ENCODE data around the gene COMMD4. TPM values are rescaled to one million over a fixed set of nuclear protein-coding genes. Genes with fewer than 3 reads are reported as not detected.
A peak's percentile ranks its signal among the peaks of the same experiment; 100 is the strongest.

Gene COMMD4
- total RNA-seq, 1 experiment from 2014 or later, result 169 TPM

GRCh38 chr15:75357976-75358673 is 22.3 kb downstream of the COMMD4 start:
- DNase-seq, result no peak
- H3K27me3 ChIP-seq (ENCODE audit: control insufficient read depth, insufficient read depth, low read length), result no peaks in the 10 kb centered on the region
- no peak overlapping the region for H3K4me3 ChIP-seq (ENCODE audit: insufficient read depth, low read depth, low read length)
- peaks cover 27% of the 10 kb centered on the region for H3K36me3 ChIP-seq (replicated peaks; ENCODE audit: control insufficient read depth, insufficient read depth, low read length)

GRCh38 chr15:75358771-75359536 is 23.1 kb downstream of the COMMD4 start:
- peak; percentile 36 for DNase-seq
- H3K4me3 ChIP-seq (ENCODE audit: insufficient read depth, low read depth, low read length), result no peak overlapping the region
- H3K36me3 ChIP-seq (replicated peaks; ENCODE audit: control insufficient read depth, insufficient read depth, low read length), result peaks cover 30% of the 10 kb centered on the region
- no peaks in the 10 kb centered on the region for H3K27me3 ChIP-seq (ENCODE audit: control insufficient read depth, insufficient read depth, low read length)

- peaks cover 33% of the 10 kb centered on the region for H3K36me3 ChIP-seq (replicated peaks; ENCODE audit: control insufficient read depth, insufficient read depth, low read length)
- no peak for DNase-seq
- H3K4me3 ChIP-seq (ENCODE audit: insufficient read depth, low read depth, low read length), result no peak overlapping the region
- no peaks in the 10 kb centered on the region for H3K27me3 ChIP-seq (ENCODE audit: control insufficient read depth, insufficient read depth, low read length)
These were observed 23.8 kb downstream of the COMMD4 start for GRCh38 chr15:75359537-75360250.

GRCh38 chr15:75360391-75360790 is 24.5 kb downstream of the COMMD4 start:
- no peaks in the 10 kb centered on the region for H3K27me3 ChIP-seq (ENCODE audit: control insufficient read depth, insufficient read depth, low read length)
- peaks cover 34% of the 10 kb centered on the region for H3K36me3 ChIP-seq (replicated peaks; ENCODE audit: control insufficient read depth, insufficient read depth, low read length)
- no peak overlapping the region for H3K4me3 ChIP-seq (ENCODE audit: insufficient read depth, low read depth, low read length)
- no peak for DNase-seq

DNA sequence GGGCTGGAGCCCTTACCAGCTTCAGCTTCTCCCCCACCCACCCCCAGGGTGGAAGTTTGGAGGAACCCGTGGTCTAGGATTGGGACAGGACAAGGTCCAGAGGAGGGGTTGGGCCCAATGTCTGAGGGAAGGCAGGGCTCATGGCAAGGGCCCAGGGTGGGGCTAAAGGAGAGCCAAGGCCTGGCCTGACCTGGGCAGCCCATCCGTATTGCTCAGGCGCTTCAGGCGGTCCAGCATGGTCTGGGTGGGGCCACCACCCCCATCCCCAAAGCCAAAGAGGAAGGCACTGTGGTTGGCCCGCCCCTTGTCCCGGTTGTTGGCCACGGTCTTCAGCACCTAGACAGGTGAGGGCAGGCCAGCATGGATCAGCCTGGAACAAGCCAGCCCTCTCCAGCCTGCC is 25.0 kb downstream of the COMMD4 start:
- no peak for DNase-seq
- H3K4me3 ChIP-seq (ENCODE audit: insufficient read depth, low read depth, low read length), result no peak overlapping the region
- H3K36me3 ChIP-seq (replicated peaks; ENCODE audit: control insufficient read depth, insufficient read depth, low read length), result peaks cover 35% of the 10 kb centered on the region
- no peaks in the 10 kb centered on the region for H3K27me3 ChIP-seq (ENCODE audit: control insufficient read depth, insufficient read depth, low read length)

DNA sequence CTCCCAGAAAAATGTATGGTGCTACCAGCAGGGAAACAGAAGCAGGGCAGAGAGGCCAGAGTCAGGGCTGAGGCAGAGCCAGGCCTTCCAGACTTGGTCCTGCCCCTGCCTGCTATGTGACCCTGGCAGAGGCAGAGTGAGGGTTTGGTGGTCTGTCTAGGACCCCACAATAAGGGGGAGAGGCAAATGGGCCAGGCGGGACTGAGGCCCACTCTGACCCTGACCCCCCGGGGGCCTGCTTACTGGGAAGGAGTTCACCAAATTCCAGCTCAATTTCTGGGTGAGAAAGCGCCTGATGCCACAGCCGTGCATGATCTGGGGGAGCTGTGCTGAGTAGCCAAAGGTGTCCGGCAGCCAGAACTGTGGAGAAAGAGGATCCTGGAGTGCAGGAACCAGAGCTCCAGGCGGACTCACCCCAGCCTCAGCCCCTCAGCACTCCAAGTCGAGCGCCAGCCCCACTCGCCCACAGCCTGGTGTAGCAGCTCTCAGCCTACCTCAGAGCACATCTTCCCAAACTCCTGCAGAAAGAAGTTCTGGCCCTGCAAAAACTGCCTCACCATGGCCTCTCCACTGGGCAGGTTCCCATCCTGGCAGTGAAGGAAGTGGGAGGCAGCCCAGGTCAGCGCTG is 25.6 kb downstream of the COMMD4 start:
- DNase-seq, result no peak
- no peaks in the 10 kb centered on the region for H3K27me3 ChIP-seq (ENCODE audit: control insufficient read depth, insufficient read depth, low read length)
- H3K36me3 ChIP-seq (replicated peaks; ENCODE audit: control insufficient read depth, insufficient read depth, low read length), result peaks cover 38% of the 10 kb centered on the region
- no peak overlapping the region for H3K4me3 ChIP-seq (ENCODE audit: insufficient read depth, low read depth, low read length)

DNA sequence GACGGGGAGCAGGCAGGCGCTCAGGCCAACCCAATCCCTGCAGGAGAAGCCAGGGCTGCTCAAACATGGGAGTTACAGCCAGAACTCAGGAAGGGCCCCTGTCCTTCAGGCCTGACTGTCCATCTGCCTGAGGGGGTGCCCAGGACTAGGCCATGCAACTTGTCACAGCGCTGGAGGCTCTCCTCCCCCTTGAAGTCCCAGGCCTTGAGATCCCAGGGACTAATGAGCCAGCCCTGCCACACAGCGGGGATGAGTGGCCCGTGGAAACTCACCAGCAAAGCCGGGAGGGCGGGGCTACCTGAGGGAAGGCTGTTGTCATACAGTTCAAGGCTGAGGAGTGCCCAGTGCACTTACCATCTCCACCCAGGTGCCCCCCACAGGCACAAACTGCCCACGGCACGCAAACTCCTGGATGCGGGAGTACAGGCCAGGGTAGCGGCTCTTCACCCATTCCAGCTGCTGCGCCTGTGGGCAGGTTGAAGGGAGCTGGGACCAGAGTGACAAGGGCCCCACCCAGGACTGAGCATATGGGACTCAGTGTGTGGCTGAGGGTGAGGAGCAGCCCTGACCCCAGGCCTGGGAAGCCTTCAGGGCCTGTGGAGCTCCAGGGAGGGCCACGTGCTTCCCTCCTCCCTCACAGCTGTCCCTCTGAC is 26.3 kb downstream of the COMMD4 start:
- H3K27me3 ChIP-seq (ENCODE audit: control insufficient read depth, insufficient read depth, low read length), result no peaks in the 10 kb centered on the region
- DNase-seq, result peak; percentile 40
- peaks cover 40% of the 10 kb centered on the region for H3K36me3 ChIP-seq (replicated peaks; ENCODE audit: control insufficient read depth, insufficient read depth, low read length)
- no peak overlapping the region for H3K4me3 ChIP-seq (ENCODE audit: insufficient read depth, low read depth, low read length)

DNA sequence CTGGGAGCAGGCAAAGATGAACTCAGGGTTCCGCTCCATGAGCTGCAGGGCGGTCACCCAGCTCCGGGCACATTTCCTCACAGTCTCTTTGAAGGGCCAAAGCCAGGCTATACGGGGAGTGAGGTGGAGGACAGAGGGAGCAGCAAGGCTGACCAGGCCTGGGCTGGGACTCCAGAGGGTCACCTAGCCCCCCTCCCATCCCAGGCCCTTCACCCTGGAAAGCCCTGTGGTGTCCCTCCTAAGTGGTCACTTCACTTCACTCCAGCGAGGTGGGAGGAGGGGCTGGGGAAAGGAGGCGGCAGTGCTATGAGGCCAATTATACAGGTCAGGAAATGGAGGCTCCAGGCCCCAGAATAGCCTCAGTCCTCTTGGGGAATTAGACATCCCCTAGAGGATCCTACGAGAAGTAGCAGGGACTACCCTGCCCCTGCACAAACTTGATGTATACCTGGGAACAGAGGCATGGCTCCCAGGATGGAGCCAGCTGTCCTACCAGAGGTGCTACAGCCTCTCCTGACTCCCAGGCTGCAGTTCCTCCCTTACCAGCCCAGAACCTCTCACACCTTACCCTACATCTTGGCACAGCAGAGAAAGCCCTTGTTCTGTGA is 26.9 kb downstream of the COMMD4 start:
- H3K4me3 ChIP-seq (ENCODE audit: insufficient read depth, low read depth, low read length), result no peak overlapping the region
- no peaks in the 10 kb centered on the region for H3K27me3 ChIP-seq (ENCODE audit: control insufficient read depth, insufficient read depth, low read length)
- peak; percentile 70 for DNase-seq
- H3K36me3 ChIP-seq (replicated peaks; ENCODE audit: control insufficient read depth, insufficient read depth, low read length), result peaks cover 40% of the 10 kb centered on the region

DNA sequence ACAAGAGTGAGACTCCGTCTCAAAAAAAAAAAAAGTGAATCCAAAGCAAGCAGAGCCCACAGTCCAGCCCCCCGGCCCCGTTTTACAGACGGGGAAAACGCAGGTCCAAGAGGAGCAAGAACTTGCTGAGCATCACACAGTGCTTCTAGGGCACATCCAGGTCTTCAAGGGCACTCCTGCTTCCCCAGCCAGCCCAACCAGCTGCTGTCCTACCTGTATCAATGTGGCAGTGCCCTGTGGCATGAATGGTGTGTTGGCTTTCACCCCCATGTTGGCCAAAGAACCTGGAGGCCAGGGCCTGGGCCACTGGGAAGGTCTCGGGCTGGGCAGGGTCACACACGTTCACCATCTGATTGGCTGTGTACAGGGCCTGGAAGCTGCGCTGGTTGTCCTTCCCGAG is 27.9 kb downstream of the COMMD4 start:
- no peaks in the 10 kb centered on the region for H3K27me3 ChIP-seq (ENCODE audit: control insufficient read depth, insufficient read depth, low read length)
- no peak overlapping the region for H3K4me3 ChIP-seq (ENCODE audit: insufficient read depth, low read depth, low read length)
- no peak for DNase-seq
- peaks cover 34% of the 10 kb centered on the region for H3K36me3 ChIP-seq (replicated peaks; ENCODE audit: control insufficient read depth, insufficient read depth, low read length)

- Histone ChIP-seq H3K27me3 (ENCODE audit: control insufficient read depth, insufficient read depth, low read length) (no peaks in the 10 kb centered on the region), H3K4me3 (ENCODE audit: insufficient read depth, low read depth, low read length) (no peak overlapping the region), H3K36me3 (replicated peaks; ENCODE audit: control insufficient read depth, insufficient read depth, low read length) (peaks cover 25% of the 10 kb centered on the region)
- DNase-seq, result no peak
These were observed 29.0 kb downstream of the COMMD4 start for GRCh38 chr15:75364881-75365280.

DNA sequence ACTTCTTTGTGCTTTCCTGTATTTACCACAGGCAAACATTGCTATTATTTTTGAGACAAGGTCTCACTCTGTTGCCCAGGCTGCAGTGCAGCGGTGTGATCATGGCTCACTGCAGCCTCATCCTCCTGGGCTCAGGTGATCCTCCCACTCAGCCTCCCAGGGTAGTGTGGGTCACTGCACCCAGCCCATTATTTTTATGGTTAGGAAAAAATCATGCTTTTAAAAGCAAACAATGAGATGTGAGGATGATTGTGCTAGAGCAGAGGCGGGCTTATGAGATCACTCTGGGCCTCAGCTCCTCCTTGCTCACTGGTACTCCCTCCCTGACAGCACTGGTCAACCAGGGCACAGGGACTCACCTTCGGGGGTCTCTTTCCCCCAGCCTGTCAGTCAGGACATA is 30.3 kb downstream of the COMMD4 start:
- DNase-seq, result no peak
- Histone ChIP-seq H3K27me3 (ENCODE audit: control insufficient read depth, insufficient read depth, low read length) (no peaks in the 10 kb centered on the region), H3K4me3 (ENCODE audit: insufficient read depth, low read depth, low read length) (no peak overlapping the region), H3K36me3 (replicated peaks; ENCODE audit: control insufficient read depth, insufficient read depth, low read length) (peaks cover 22% of the 10 kb centered on the region)

- Histone ChIP-seq H3K4me3 (ENCODE audit: insufficient read depth, low read depth, low read length) (no peak overlapping the region), H3K36me3 (replicated peaks; ENCODE audit: control insufficient read depth, insufficient read depth, low read length) (peaks cover 26% of the 10 kb centered on the region), H3K27me3 (ENCODE audit: control insufficient read depth, insufficient read depth, low read length) (no peaks in the 10 kb centered on the region)
- no peak for DNase-seq
These were observed 31.1 kb downstream of the COMMD4 start for GRCh38 chr15:75367006-75367405.

DNA sequence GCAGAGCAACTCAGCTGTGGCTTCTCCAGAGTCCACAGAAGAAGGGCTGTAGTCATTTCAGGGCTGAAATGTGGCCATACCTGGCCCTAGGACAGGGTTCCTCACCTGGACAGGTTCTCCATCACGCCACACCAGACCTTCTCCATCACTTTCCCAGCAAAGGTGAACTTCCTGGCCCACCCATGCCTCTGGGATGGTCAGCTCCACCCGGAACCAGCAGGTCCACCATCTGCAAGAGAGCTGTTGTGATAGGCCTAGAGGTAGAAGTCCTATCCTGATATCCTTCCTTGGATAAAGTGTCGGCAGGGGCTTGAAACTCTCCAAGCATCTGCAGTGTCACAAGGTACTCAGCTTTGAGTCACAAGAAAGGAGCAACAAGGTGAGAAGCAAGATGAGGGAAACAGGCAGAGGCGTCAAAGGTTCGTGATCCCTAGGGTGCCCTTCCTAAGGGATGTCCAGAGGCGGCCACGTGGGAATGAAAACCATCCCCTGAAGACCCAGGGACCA is 31.6 kb downstream of the COMMD4 start:
- Histone ChIP-seq H3K36me3 (replicated peaks; ENCODE audit: control insufficient read depth, insufficient read depth, low read length) (peaks cover 25% of the 10 kb centered on the region), H3K27me3 (ENCODE audit: control insufficient read depth, insufficient read depth, low read length) (no peaks in the 10 kb centered on the region), H3K4me3 (ENCODE audit: insufficient read depth, low read depth, low read length) (no peak overlapping the region)
- no peak for DNase-seq

Data from H7 (cell line).